ENCODE results near the gene MARK4. TPM values are rescaled to one million over a fixed set of nuclear protein-coding genes. Genes with fewer than 3 reads are reported as not detected.

Gene MARK4
- total RNA-seq, 1 donor = 9.8 TPM

GRCh38 chr19:45238556-45238955 is 12.5 kb upstream of the MARK4 start:
- no peak for TF ChIP-seq CTCF (IDR thresholded peaks at IDR 0.05; ENCODE audit: insufficient read depth, low read length)
- H3K4me3 ChIP-seq (ENCODE audit: low read depth, low read length) = no peak overlapping the region
- DNase-seq (ENCODE audit: low read depth) = no peak

DNA sequence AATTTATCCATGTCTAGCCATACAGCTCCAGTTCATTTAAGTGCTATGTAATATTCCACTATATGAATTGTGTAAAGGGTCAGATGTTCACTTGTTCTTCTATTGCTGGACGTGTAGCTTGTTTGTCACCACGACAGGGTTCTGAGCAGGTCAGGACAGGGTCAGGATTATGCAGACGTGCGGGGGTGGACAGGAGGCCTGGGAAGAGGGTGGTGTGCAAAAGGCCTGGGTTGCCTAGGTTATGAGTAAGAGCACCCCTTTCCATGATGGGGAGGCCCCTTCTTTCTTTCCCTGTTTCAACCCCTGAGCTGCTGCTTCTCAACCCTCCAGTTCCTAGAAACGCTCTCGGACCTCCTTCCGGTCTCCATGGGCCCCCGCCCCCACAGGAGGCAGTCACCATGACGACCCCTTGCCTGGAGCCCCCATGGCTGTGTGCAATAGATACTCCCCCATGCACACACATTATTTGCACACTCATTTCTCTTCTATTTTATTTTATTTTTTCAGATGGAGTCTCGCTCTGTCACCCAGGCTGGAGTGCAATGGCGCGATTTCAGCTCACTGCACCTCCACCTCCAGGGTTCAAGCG is 7.8 kb upstream of the MARK4 start:
- H3K4me3 ChIP-seq (ENCODE audit: low read depth, low read length) = no peak overlapping the region
- DNase-seq (ENCODE audit: low read depth) = no peak
- TF ChIP-seq CTCF (IDR thresholded peaks at IDR 0.05; ENCODE audit: insufficient read depth, low read length) = no peak

GRCh38 chr19:45244133-45244794 is 6.8 kb upstream of the MARK4 start:
- H3K4me3 ChIP-seq (ENCODE audit: low read depth, low read length) = no peak overlapping the region
- TF ChIP-seq CTCF (IDR thresholded peaks at IDR 0.05; ENCODE audit: insufficient read depth, low read length) = no peak

DNA sequence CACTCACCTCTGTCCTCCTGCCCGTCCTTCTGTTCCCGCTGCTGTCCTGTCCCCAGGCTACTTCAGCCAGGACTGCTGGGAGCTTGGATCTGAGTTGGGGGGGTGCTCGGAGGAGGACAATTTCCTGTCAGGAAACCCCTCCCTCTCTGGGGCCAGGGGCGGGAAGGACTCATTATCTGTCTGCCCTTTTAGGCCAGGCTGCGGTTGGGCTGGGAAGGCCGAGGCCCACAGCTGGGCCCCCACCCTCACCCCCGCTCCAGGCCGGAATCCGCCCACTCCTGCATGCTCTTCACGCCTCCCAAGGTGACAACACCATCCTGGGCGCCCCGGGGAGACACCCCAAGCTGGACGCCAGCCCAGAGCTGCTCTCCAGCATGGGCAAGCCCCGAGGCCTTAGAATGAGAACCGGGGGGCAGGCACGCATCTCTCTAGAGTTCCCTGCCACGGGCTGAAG is 5.7 kb upstream of the MARK4 start, which contains the start of gene EXOC3L2:
Gene EXOC3L2 (minus strand): TSS at position 74 of the 454 bp plus-strand sequence. CDS start 6,362 bp downstream, outside the sequence.
- no peak for DNase-seq (ENCODE audit: low read depth)
- H3K4me3 ChIP-seq (ENCODE audit: low read depth, low read length) = no peak within 1 kb of the TSS
- TF ChIP-seq CTCF (IDR thresholded peaks at IDR 0.05; ENCODE audit: insufficient read depth, low read length) = no peak

More at GRCh38 chr19:45244133-45244794, 6.8 kb upstream of the MARK4 start:
- DNase-seq (ENCODE audit: low read depth) = no peak

GRCh38 chr19:45245826-45246225 is 5.2 kb upstream of the MARK4 start:
- H3K4me3 ChIP-seq (ENCODE audit: low read depth, low read length) = no peak overlapping the region
- no peak for DNase-seq (ENCODE audit: low read depth)
- no peak for TF ChIP-seq CTCF (IDR thresholded peaks at IDR 0.05; ENCODE audit: insufficient read depth, low read length)

DNA sequence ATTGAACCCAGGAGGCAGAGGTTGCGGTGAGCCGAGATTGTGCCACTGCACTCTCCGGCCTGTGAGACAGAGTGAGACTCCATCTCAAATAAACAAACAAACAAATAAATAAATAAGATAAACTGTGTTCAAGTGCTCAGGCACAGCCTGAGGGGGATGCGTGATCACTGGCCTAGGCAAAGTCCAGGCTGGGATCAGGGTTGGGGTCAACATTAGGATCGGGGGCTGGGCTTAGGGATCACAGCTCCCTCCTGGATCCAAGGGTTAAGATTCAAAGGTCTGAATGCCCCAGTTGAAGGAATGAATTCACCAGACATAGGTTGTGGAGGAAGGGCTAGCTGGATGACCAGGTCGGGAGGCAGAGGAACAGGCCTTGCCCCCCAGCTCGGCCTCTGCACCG is 3.9 kb upstream of the MARK4 start:
- DNase-seq (ENCODE audit: low read depth) = no peak
- H3K4me3 ChIP-seq (ENCODE audit: low read depth, low read length) = no peak overlapping the region
- no peak for TF ChIP-seq CTCF (IDR thresholded peaks at IDR 0.05; ENCODE audit: insufficient read depth, low read length)

Data from fibroblast of the aortic adventitia (primary cell).